A673 (cell line): ENCODE data around the gene CDYL. TPM values are rescaled to one million over a fixed set of nuclear protein-coding genes. Genes with fewer than 3 reads are reported as not detected.

ENCODE experiments used
- BruUV-seq: library from RNA; stranded (reverse); fragments of 400-500 nt; replicated peaks from 2 replicates; lab custom pipeline; 2021; lab: Mats Ljungman, UMichigan
- CTCF ChIA-PET: fragments of 300-600 bp; sonication (Branson Sonifier 250); formaldehyde crosslinking; loops from one replicate; lab custom pipeline; 2022; ENCODE audit warnings: antibody characterized with exemption; lab: Charles Lee
- POLR2A ChIA-PET: fragments of 300-600 bp; sonication (Branson Sonifier 250); formaldehyde crosslinking; loops from one replicate; lab custom pipeline; 2022; ENCODE audit warnings: antibody characterized with exemption; ENCODE audit not compliant: low non-redundant PET; lab: Charles Lee
- DNase-seq: peaks from one replicate; pipeline ENCODE4 v3.0.0-alpha.2; 2015; ENCODE audit warnings: low spot score
- H3K27ac ChIP-seq: fragments of 200-600 bp; sonication (generic); 2 replicates; pipeline ENCODE4 v1.5.1; 2016; ENCODE audit warnings: mixed run types, low read depth, mild to moderate bottlenecking, mixed read lengths, antibody characterized with exemption, low read length; ENCODE audit not compliant: poor library complexity, severe bottlenecking
- H3K27me3 ChIP-seq: fragments of 200-600 bp; sonication (generic); replicated peaks from 2 replicates; pipeline ENCODE4 v1.6.1; 2017; ENCODE audit warnings: mixed run types, low read depth, mild to moderate bottlenecking, mixed read lengths, antibody characterized with exemption, low read length; ENCODE audit not compliant: insufficient read depth, poor library complexity
- H3K36me3 ChIP-seq: fragments of 200-600 bp; sonication (generic); 2 replicates; pipeline ENCODE4 v1.6.1; 2016; ENCODE audit warnings: mixed run types, mild to moderate bottlenecking, mixed read lengths, antibody characterized with exemption, low read length; ENCODE audit not compliant: insufficient read depth, poor library complexity, severe bottlenecking
- H3K4me1 ChIP-seq: fragments of 200-600 bp; sonication (generic); 2 replicates; pipeline ENCODE4 v1.6.1; 2017; ENCODE audit warnings: mixed run types, mild to moderate bottlenecking, mixed read lengths, antibody characterized with exemption, low read length; ENCODE audit not compliant: insufficient read depth, poor library complexity, severe bottlenecking
- H3K4me3 ChIP-seq: fragments of 200-600 bp; sonication (generic); 2 replicates; pipeline ENCODE4 v1.5.1; 2016; ENCODE audit warnings: low read depth, mixed run types, mild to moderate bottlenecking, mixed read lengths, low read length; ENCODE audit not compliant: poor library complexity, severe bottlenecking
- H3K9me3 ChIP-seq: fragments of 200-600 bp; sonication (generic); 2 replicates; pipeline ENCODE4 v1.6.1; 2016; ENCODE audit warnings: mixed run types, low read depth, mild to moderate bottlenecking, mixed read lengths, antibody characterized with exemption, low read length; ENCODE audit not compliant: poor library complexity, severe bottlenecking
- CTCF ChIP-seq: fragments of 300-800, 200-600 bp; sonication (generic); conservative IDR thresholded peaks from 2 replicates; pipeline ENCODE4 v1.5.1; 2017; ENCODE audit warnings: low read depth, mild to moderate bottlenecking, antibody characterized with exemption, low read length, moderate library complexity, mixed read lengths
- EZH2 ChIP-seq: fragments of 200-600 bp; sonication (generic); IDR thresholded peaks from 2 replicates; pipeline ENCODE4 v1.6.1; 2017; ENCODE audit warnings: borderline replicate concordance, low read depth, mild to moderate bottlenecking, mixed read lengths, antibody characterized with exemption, low read length; ENCODE audit not compliant: poor library complexity, severe bottlenecking
- intact Hi-C: fragments of 100-400 bp; cut with micrococcal nuclease; formaldehyde crosslinking; loops from one replicate; pipeline ENCODE4 v1.10.0; 2022; ENCODE audit not compliant: unreplicated experiment
- total RNA-seq: library from RNA; stranded (reverse); gene quantifications from 2 replicates; pipeline ENCODE4 v1.2.3, GENCODE V29; 2021

CDYL gene
- total RNA-seq, 1 experiment from 2014 or later, result 57.6 TPM

DNA sequence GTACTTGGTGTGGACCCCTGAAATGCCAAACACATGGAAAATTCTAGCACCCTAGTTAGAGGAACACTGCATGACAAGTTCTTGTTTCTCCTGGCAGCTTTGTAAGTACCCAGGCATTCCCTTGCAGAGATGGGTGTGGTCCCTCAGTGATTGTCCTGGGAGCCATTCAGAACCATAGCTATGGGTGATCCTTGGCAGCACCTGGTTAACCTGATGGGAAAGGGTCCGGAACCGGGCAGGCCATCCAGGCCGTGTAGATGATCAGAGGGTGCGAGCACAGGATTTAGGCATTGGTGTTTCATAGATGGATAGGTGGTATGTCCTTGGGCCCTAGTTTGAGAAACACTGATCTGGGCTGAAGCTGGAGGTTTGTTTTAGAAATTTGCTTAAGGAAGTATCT is 131.9 kb downstream of the CDYL start:
- TF ChIP-seq CTCF, result no peak
- TF ChIP-seq EZH2, result no peak
- DNase-seq, result no peak
- ChIA-PET POLR2A (no interaction called here), CTCF (no interaction called here)
- Histone ChIP-seq H3K4me1 (no peaks in the 10 kb centered on the region), H3K27me3 (no peaks in the 10 kb centered on the region), H3K9me3 (no peaks in the 10 kb centered on the region), H3K4me3 (no peak overlapping the region), H3K36me3 (no peaks in the 10 kb centered on the region), H3K27ac (no peak overlapping the region)
- no TSS peak for BruUV-seq
- intact Hi-C loops, result no loop called here

DNA sequence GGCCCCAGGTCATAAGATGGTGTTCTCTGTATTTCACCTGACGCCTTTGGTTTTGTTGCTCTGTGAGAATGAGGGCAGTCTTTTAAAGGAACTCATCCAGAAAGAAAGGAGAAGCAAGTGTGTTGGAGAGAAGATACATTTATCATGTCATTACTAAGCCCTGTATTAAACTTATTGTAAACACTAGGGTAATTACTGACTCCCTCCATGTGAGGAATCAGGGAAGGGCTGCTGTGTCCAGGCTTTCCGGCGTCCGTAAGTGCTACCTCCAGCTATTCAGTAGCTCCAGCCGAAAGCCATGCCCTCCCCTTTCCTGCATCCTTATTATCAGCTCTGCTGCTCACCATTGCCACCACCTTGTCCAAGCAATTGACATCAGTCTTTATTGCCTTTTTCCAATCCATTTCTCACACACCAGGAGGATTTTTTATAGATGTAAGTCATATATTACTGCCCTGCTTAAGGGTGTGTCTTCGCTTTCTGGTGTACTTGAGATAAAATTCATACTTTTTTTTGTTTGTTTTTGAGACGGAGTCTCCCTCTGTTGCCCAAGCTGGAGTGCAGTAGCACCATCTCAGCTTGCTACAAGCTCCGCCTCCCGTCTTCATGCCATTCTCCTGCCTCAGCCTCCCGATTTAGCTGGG is 133.0 kb downstream of the CDYL start:
- CTCF ChIA-PET, result no interaction called here

DNA sequence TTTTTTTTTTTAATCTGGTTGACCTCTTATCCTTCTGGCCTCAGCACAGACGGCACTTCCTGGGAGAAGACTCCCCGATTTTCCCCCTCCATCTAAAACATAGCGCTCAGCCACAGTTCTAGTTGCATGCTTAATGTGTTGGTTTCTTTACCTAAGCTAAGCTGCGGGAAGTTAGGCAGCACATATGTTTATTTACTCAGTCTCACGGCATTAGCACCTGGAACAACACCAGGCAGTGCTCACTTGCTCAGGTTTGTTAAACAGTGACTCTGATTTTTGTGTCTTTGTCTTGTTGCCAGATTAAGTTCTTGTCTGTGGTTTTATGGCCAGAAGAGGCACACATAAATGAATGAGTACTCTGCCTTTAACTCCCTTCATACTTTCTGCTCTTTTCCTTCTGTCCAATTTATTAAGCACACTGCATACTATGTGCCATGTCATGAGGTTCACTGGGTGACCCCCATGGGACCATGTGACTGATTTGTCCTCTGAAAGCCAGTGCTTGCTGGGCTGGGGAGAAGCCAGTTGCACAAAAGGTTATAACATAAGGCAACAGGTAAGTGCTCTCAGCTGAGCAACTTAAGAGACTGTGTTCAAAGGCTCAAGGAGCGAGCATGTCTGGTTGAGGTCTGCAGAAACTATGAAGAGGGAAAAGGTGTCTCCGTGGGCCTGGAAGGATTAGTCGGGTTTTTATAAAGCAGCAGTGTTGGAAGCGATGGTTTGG is 134.0 kb downstream of the CDYL start:
- Histone ChIP-seq H3K4me3 (no peak overlapping the region), H3K4me1 (no peaks in the 10 kb centered on the region), H3K36me3 (no peaks in the 10 kb centered on the region), H3K27me3 (no peaks in the 10 kb centered on the region), H3K27ac (no peak overlapping the region), H3K9me3 (no peaks in the 10 kb centered on the region)
- POLR2A ChIA-PET, result no interaction called here
- no peak for DNase-seq
- no TSS peak for BruUV-seq
- CTCF ChIA-PET, result no interaction called here
- intact Hi-C loops, result no loop called here
- TF ChIP-seq EZH2, result no peak
- no peak for TF ChIP-seq CTCF

More for the DNA sequence above, 133.0 kb downstream of the CDYL start:
- H3K4me3 ChIP-seq, result no peak overlapping the region
- intact Hi-C loops, result no loop called here
- no peaks in the 10 kb centered on the region for H3K27me3 ChIP-seq
- H3K9me3 ChIP-seq, result no peaks in the 10 kb centered on the region
- H3K4me1 ChIP-seq, result no peaks in the 10 kb centered on the region
- no TSS peak for BruUV-seq
- TF ChIP-seq CTCF (no peak), EZH2 (no peak)
- H3K27ac ChIP-seq, result no peak overlapping the region
- H3K36me3 ChIP-seq, result no peaks in the 10 kb centered on the region
- POLR2A ChIA-PET, result no interaction called here
- no peak for DNase-seq
